ENCODE data around the gene POLR2A. TPM values are rescaled to one million over a fixed set of nuclear protein-coding genes. Genes with fewer than 3 reads are reported as not detected.
A peak's percentile ranks its signal among the peaks of the same experiment; 100 is the strongest.

Gene POLR2A
- total and polyA plus RNA-seq, 10 of the 15 experiments (the other 5 are each of a cell fraction or from before 2014, with no cell fraction given): 1.7 to 121 (median 33.4) TPM

GRCh38 chr17:7445619-7445968, 38.6 kb upstream of the POLR2A start:
- intact Hi-C loops (cut with micrococcal nuclease; ENCODE audit: unreplicated experiment): no loop called here
- 5% methylated on average over 15 of the region's 16 CpGs for WGBS (ENCODE audit: insufficient coverage, insufficient replicate concordance, low lambda C conversion rate, missing lambda C conversion rate)
- H3K36me3 ChIP-seq (ENCODE audit: control insufficient read depth in 2 of 2, insufficient read depth in 2 of 2, low read length in 1 of 2): no peaks in the 10 kb centered on the region
- ChIA-PET CTCF (interaction anchor here (0.6 to 2.7 kb wide), 2 partner anchors 9 kb away, joined by 3 to 10 read pairs; no protein-coding TSS in a partner anchor), RAD21 (ENCODE audit: unreplicated experiment) (interaction anchor here (0.5 to 2.7 kb wide), 5 partner anchors 10 to 155 kb away, joined by 3 to 9 read pairs (median 4); partner anchors contain the start of gene TMEM102), SMC1A (ENCODE audit: uncharacterized antibody, unreplicated experiment) (no interaction called here), POLR2A (interaction anchor here (0.5 to 1.9 kb wide), 5 partner anchors 9 to 225 kb away, joined by 3 to 4 read pairs (median 3); no protein-coding TSS in a partner anchor)
- H3K9ac ChIP-seq (ENCODE audit: control insufficient read depth, insufficient read depth, low read length): no peak overlapping the region; the same call in 1 of the 2 replicates
- peaks cover 12% of the 10 kb centered on the region for H3K4me1 ChIP-seq (ENCODE audit: control insufficient read depth, insufficient read depth, low read length)
- DNase-seq (ENCODE audit: low read depth, low spot score) (no peak), ATAC-seq (peak; percentile 51), FAIRE-seq (no peak)
- H3K27me3 ChIP-seq (replicated peaks in 1 of 2; ENCODE audit: control insufficient read depth in 2 of 2, insufficient read depth in 2 of 2, low read length in 1 of 2): peaks cover 1 to 5% of the 10 kb centered on the region in 2 experiments; a peak in 3 of 4 replicates
- H3K4me2 ChIP-seq (ENCODE audit: control insufficient read depth, insufficient read depth): peak overlapping the region; percentile 97
- no peaks in the 10 kb centered on the region for H3K9me3 ChIP-seq (replicated peaks; ENCODE audit: control insufficient read depth, insufficient read depth, low read length)
- in situ Hi-C loops (cut with MboI): no loop called here
- no peaks in the 10 kb centered on the region for H3K79me2 ChIP-seq (ENCODE audit: control insufficient read depth, insufficient read depth, low read length)
- H2AFZ ChIP-seq (ENCODE audit: control insufficient read depth, low read depth, low read length): peak overlapping the region; percentile 51; the same call in 1 of the 2 replicates
- BruUV-seq (replicated peaks): no TSS peak
- H3K27ac ChIP-seq (ENCODE audit: control insufficient read depth, insufficient read depth): no peak overlapping the region
- H4K20me1 ChIP-seq (ENCODE audit: control insufficient read depth, insufficient read depth): no peaks in the 10 kb centered on the region
- H3K4me3 ChIP-seq: peak overlapping the region; percentile 55; the same call in 1 of the 2 replicates
- TF ChIP-seq E4F1 (IDR thresholded peaks at IDR 0.05; ENCODE audit: borderline replicate concordance, partially characterized antibody): no peak
- TF ChIP-seq ZNF384 (IDR thresholded peaks at IDR 0.05; ENCODE audit: borderline replicate concordance, low read depth, low read length): no peak
- no peak for TF ChIP-seq E2F8 (IDR thresholded peaks at IDR 0.05; ENCODE audit: low read depth, partially characterized antibody)
- TF ChIP-seq ZNF207 (IDR thresholded peaks at IDR 0.05; ENCODE audit: borderline replicate concordance): no peak
- no peak for TF ChIP-seq ATF3 (IDR thresholded peaks at IDR 0.05; ENCODE audit: borderline replicate concordance, extremely low read depth, low read depth, low read length)
- TF ChIP-seq NFIC (IDR thresholded peaks at IDR 0.05; ENCODE audit: low read depth, low read length): no peak
- no peak for TF ChIP-seq FOXM1 (IDR thresholded peaks at IDR 0.05; ENCODE audit: low read depth, low read length)
- no peak for TF ChIP-seq TBL1XR1 (IDR thresholded peaks at IDR 0.05; ENCODE audit: low read depth, low read length)
- TF ChIP-seq MTA3 (IDR thresholded peaks at IDR 0.05; ENCODE audit: borderline replicate concordance, low read length): no peak
- TF ChIP-seq, protein P1, sequence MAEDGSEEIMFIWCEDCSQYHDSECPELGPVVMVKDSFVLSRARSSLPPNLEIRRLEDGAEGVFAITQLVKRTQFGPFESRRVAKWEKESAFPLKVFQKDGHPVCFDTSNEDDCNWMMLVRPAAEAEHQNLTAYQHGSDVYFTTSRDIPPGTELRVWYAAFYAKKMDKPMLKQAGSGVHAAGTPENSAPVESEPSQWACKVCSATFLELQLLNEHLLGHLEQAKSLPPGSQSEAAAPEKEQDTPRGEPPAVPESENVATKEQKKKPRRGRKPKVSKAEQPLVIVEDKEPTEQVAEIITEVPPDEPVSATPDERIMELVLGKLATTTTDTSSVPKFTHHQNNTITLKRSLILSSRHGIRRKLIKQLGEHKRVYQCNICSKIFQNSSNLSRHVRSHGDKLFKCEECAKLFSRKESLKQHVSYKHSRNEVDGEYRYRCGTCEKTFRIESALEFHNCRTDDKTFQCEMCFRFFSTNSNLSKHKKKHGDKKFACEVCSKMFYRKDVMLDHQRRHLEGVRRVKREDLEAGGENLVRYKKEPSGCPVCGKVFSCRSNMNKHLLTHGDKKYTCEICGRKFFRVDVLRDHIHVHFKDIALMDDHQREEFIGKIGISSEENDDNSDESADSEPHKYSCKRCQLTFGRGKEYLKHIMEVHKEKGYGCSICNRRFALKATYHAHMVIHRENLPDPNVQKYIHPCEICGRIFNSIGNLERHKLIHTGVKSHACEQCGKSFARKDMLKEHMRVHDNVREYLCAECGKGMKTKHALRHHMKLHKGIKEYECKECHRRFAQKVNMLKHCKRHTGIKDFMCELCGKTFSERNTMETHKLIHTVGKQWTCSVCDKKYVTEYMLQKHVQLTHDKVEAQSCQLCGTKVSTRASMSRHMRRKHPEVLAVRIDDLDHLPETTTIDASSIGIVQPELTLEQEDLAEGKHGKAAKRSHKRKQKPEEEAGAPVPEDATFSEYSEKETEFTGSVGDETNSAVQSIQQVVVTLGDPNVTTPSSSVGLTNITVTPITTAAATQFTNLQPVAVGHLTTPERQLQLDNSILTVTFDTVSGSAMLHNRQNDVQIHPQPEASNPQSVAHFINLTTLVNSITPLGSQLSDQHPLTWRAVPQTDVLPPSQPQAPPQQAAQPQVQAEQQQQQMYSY (CRISPR knock-in tag; IDR thresholded peaks at IDR 0.05): no peak
- TF ChIP-seq IKZF2 (IDR thresholded peaks at IDR 0.05): no peak
- TF ChIP-seq NR2C2 (IDR thresholded peaks at IDR 0.05; ENCODE audit: borderline replicate concordance, control insufficient read depth, insufficient read length, low read depth): no peak
- no peak for TF ChIP-seq ESRRA (IDR thresholded peaks at IDR 0.05; ENCODE audit: low read length)
- TF ChIP-seq SRF (IDR thresholded peaks at IDR 0.05; ENCODE audit: low read depth in 2 of 2, low read length in 2 of 2): no peak
- no peak for TF ChIP-seq KDM1A (IDR thresholded peaks at IDR 0.05; ENCODE audit: borderline replicate concordance)

All from GM12878 (cell line).